Measurements from ENCODE around the gene HNRNPUL2.
A peak's percentile ranks its signal among the peaks of the same experiment; 100 is the strongest.
"Not testable (repeated sequence)": the region's sequence is repeated elsewhere in the genome, so short reads cannot be mapped to it uniquely, and the experiment has no call there.

The HNRNPUL2 gene

DNA sequence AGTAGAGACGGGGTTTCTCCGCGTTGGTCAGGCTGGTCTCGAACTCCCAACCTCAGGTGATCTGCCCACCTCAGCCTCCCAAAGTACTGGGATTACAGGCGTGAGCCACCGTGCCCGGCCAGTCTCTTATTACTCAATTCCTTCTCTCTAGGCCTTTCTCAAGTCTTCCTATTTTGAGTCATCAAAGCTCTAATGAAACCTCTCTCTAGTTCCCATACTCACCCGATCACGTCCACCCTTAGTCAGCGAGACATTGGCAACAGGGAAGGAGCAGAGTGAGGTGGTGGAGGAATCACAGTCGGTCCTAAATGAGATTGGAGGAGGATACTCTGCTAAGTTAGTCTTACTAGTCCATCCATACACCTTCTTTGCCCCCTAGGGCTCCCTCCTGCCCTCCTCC, 25.0 kb downstream of the HNRNPUL2 start:
- DNase-seq: no peak

DNA sequence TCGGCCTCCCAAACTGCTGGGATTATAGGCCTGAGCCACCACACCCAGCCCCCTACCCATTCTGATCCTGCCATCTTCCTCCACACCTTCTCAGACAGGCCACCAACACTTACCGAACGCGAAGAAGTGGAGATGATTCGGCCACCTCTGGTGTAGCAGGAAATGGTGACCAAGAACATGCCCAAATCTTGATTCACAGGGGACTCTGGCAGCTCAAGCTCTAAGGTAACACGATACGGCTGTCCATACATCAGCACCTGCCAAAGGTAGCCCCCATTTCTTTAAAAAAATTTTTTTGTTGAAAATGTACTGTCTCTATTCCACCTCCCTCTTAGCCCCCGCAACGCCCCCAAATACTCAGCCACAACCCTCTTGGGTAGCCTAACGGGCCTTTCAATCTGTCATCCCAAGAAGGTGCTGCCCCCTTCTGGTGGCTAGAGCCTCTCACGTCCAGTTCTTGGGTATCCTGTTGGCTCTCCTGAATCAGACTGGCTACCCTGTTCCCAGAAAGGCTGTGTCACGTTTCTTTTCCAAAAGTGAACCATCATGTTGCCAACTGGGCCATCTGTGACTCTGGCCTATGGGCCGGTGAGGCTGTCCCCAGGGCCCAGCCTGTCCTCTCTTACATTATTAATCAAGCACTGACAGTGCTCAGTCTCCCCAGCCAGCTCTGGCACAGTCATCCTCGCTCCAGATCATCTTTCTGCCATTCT, 32.6 kb downstream of the HNRNPUL2 start:
- DNase-seq: peak; percentile 89

DNA sequence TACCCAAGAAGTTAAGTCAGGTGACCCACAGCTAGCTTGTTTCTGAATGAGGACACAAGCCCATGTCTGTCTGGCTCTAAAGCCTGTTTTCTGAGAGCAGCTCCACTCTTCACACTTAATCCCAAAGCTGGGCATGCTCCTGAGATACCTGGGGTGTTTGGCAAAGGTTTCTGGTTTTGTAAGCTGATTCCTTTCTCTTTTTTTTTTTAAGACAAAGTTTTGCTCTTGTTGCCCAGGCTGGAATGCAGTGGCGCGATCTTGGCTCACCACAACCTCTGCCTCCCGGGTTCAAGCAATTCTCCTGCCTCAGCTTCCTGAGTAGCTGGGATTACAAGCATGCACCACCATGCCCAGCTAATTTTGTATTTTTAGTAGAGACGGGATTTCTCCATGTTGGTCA, 33.6 kb downstream of the HNRNPUL2 start:
- not testable (repeated sequence) for DNase-seq

DNA sequence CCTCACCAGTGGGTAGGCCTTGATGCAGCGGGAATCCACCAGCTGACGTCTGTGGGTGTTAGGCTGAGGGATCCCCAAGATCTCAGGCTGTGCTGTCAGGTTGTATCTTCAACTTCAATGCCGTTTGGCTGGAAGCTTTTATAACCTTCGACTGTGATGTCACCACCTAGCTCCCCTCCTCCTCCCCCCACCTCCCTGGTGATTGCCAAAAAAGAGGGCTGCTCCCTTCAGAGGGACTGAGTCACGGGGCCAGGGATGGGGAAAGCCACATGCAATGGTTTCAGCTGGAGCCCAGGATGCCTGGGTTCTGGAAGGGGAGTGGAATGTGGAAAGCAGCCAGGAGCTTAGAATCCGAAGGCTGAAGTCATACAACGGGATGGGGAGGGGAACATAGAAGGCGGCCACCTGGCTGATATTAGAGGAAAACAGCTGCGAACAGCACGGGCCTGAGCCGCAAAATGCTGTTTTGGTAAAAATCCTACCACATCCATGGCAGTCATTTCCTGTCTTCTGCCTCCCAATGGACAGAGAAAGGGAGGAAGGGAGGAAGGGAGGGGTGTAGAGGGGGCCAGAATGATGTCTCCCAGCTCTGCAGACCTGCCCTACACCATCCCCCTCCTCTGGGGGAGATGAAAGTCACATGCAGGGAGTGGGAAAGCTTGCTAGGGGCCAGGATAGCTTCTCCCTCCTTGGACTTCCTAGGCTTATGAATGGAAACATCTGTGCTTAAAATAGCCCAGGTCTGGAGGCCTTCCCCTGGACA, 37.7 kb downstream of the HNRNPUL2 start, which contains the start of gene LRRN4CL:
LRRN4CL (minus strand) TSS at position 110 of the 763 bp plus-strand sequence. CDS start 1,022 bp downstream, outside the sequence.
- DNase-seq: no peak

DNA sequence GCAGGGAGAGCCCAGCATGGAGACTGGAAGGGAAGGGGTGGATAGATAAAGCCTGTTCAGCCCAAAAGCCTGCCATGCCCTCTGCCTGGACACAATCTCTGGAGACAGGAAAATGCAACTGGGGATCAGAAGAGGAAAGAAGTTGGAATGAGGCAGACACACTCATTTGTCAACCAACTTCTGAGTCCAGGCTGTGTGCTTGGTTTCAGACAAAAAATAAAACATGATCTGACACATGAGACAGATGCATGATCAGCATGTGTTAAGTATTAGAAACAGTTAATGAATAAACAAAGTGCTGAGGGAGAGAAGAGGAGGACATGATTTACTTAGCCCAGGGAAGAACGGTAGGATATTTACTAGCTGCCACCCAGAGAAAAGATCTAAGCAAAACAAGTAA, 38.8 kb downstream of the HNRNPUL2 start:
- no peak for DNase-seq

GRCh38 chr11:62687508-62688396, 39.5 kb downstream of the HNRNPUL2 start:
- DNase-seq: no peak

DNA sequence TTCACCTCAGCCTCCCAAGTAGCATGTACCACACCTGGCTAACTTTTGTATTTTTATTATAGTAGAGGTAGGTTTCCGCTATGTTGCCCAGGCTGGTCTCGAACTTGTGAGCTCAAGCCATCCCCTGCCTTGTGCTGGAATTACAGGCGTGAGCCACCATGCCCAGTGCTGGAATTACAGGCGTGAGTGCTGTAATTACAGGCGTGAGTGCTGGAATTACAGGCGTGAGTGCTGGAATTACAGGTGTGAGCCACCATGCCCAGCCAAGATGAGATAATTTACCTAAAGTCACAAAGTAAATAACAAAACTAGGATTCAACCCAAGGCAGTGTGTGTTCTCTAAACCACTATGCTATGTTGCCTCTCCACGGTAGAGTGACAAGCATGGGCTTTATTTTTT, 44.7 kb downstream of the HNRNPUL2 start:
- DNase-seq: no peak

DNA sequence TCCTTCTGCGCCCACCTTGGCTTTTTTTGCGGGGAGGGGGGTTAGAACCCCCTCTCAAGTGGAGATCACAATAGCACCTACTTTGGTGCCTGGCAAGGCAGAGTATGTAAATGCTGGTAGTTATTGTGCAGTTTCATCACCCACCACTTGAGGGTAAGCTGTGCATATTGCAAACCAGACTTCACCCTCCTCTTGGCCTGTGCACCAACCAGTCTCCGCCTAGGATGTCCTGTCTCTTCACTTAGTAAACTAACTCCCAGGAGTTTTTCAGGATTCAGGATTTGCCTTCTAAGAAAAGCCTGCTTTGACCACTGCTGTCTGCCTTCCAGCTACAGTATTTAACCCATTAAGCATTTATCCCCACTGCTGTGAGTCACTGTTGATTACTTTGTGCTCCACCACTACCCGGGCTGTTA, 46.4 kb downstream of the HNRNPUL2 start:
- peak; percentile 52 for DNase-seq

GRCh38 chr11:62678770-62679696, 48.2 kb downstream of the HNRNPUL2 start, which contains the start of gene UBXN1:
Gene UBXN1, minus strand, starts transcription at chr11:62679073. Its CDS starts 150 bp downstream, at chr11:62678923.
- DNase-seq: peak; percentile 85

GRCh38 chr11:62678433-62678769, 48.9 kb downstream of the HNRNPUL2 start:
- DNase-seq: no peak

DNA sequence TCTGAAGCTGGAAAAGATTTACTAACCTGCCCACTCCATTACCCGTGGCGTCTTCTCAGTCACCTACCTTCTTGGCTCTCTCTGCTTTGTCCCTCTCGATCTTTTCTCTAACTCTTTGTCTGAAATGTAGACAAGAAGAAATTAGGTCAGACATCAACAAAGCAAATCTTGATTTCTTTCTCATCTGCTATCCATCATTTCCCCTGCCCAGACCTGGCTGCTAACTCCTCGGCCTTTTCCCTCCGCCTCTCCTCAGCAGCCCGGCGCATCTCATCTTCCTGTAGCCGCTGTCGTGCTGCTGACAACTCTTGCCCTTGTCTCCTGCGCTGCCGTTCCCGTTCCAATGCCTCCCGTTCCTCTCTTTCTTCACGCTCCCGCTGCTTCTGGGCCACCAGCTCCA, 49.5 kb downstream of the HNRNPUL2 start:
- no peak for DNase-seq

DNA sequence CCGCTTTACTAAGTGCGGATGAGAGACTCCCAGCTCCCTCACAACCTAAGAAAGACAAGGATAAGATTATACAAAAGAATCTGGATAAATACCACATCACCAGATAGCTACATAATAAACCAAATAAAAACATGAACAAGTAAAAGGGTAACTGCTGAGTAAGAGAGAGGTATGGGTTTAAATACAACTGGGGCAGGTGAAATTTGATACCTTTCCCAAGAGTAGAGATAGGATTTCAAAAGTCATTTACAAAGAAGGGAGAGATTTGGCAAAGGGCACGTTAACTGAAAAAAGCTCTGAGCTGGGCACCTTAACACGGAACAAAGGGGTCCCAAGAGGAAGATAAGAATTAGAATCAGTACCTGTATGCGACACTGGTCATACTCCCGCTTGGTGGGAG, 50.1 kb downstream of the HNRNPUL2 start:
- DNase-seq: no peak

DNA sequence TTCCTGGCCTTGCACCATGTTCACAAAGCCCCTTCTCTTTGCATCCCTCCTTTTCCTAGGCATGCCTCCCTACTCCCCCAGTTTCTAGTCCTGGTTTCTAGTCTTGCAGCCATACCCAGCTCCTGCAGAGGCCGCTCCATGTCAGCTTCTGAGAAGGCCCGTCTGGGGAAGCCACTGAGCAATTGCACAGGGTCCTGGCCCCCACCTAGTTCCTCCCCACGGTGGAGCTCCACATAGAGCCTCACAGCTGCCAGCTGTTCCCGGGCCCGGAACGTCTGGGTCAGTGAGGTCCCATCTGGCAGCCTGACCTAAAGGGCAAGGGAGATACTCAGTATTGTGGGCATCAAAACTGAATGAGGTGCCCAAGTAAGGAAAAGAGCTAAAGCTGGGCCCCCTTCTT, 50.6 kb downstream of the HNRNPUL2 start:
- no peak for DNase-seq

DNA sequence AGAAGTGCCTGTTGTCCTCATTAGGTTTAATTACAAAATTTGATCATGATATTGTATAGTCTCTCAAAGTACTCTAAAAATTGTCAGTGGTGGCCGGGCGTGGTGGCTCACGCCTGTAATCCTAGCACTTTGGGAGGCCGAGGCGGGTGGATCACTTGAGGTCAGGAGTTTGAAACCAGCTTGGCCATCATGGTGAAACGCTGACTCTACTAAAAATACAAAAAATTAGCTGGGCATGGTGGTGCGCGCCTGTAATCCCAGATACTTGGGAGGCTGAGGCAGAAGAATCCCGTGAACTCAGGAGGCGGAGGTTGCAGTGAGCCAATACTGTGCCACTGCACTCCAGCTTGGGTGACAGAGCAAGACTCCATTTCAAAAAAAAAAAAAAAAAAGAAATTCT, 51.8 kb downstream of the HNRNPUL2 start:
- not testable (repeated sequence) for DNase-seq

GRCh38 chr11:62673196-62673525, 54.1 kb downstream of the HNRNPUL2 start:
- no peak for DNase-seq

- DNase-seq: peak; percentile 78
These were observed 55.5 kb downstream of the HNRNPUL2 start, which contains the start of the genes LBHD1 and UQCC3 for GRCh38 chr11:62671608-62672389. Gene LBHD1, minus strand, starts transcription at chr11:62672267. Its CDS starts 2,236 bp downstream, at chr11:62670031. Gene UQCC3, plus strand, starts transcription at chr11:62671673. Its CDS starts 73 bp downstream, at chr11:62671746.

DNA sequence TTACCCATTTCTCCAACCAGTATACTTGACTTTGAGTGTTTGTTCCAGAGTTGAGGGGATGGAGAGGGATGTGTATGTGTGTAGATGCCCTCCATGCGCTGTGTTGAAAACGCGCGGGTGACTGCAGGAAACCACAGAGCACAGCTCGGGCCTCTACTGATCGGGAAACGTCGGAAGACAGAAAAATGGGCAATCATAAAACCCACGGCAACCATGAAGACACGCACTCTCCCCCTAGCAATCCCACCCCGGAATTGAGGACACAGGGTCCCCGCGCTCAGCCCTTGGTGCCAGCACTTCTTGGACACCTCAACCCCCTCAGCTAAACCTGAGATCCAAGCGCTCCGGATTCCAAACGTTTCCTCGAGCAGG, 56.0 kb downstream of the HNRNPUL2 start:
- DNase-seq: no peak

- no peak for DNase-seq
These were observed 57.7 kb downstream of the HNRNPUL2 start for GRCh38 chr11:62669420-62670161.

DNA sequence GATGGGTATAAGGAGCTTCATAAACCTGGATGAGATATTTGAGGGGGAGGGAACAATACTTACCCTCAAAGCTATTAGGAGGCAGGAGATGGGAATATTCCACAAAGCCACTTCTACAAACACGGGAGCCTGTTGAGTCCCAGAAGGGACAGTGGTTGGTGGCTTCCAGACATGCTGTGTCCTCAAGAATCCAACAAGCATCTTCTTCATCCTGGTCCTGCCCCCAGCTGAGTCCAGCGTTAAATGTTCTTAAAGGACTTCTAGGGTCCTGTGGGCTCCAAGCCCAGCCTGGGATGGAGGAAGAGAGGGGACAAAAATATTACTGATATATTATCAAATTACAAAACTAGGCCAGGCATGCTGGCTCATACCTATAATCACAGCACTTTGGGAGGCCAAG, 59.8 kb downstream of the HNRNPUL2 start:
- no peak for DNase-seq

- no peak for DNase-seq
These were observed 60.9 kb downstream of the HNRNPUL2 start for GRCh38 chr11:62666259-62666926.

All from CD4-positive, alpha-beta T cell treated with Interleukin-17A for 4 hours (primary cell).